HG03558 (cell line): Measurements from ENCODE around the gene PCSK7.

Source experiments
- ATAC-seq: cut with Tn5 transposase; IDR thresholded peaks from one replicate; pipeline ENCODE4 v1.9.1; 2021; ENCODE audit warnings: moderate number of reproducible peaks; ENCODE audit not compliant: unreplicated experiment; ENCODE audit errors: extremely low read depth

Gene PCSK7

DNA sequence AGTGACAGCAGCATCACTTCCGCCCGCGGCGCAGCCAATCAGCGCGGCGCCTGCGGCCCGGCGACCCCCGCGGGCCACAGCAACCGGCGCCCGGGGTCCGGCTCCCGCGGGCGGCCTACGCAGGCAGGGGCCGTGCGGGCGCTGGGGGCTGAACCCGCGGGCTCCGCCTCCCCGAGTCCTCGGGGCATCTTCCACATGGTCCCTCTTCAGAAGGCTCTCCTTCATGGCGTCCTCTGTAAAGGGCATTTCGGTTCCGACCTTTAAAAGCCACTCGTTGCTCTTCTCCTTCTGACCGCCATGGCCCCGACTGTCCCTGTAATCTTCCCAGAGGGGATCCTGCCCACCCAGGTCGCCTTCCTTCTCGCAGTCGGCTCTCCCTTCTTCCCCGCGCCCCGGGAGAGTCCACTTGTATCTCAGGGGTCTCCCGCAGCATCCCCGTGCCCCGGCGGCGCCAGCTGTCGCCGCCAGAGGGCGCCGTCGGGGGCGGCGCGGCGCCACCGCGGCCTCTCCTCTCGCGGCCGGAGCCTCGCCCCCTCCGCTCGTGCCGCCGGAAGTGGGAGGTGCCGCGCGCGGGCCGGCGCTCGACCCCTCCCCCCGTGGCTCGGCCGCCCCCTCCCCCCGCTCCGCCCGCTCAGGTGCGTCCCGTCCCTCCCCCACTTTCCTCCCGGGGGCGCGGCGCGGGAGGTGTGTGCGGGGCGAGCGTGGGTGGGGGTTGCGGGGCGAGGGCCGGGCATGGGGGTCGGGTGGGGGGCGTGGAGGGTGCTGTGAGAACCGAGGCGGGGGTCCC lies 412 bp upstream of the PCSK7 start, which contains the start of gene RNF214:
Gene RNF214 (plus strand): TSS at position 580 of the 787 bp plus-strand sequence. CDS start 1,602 bp downstream, outside the sequence.
- ATAC-seq, result no peak

DNA sequence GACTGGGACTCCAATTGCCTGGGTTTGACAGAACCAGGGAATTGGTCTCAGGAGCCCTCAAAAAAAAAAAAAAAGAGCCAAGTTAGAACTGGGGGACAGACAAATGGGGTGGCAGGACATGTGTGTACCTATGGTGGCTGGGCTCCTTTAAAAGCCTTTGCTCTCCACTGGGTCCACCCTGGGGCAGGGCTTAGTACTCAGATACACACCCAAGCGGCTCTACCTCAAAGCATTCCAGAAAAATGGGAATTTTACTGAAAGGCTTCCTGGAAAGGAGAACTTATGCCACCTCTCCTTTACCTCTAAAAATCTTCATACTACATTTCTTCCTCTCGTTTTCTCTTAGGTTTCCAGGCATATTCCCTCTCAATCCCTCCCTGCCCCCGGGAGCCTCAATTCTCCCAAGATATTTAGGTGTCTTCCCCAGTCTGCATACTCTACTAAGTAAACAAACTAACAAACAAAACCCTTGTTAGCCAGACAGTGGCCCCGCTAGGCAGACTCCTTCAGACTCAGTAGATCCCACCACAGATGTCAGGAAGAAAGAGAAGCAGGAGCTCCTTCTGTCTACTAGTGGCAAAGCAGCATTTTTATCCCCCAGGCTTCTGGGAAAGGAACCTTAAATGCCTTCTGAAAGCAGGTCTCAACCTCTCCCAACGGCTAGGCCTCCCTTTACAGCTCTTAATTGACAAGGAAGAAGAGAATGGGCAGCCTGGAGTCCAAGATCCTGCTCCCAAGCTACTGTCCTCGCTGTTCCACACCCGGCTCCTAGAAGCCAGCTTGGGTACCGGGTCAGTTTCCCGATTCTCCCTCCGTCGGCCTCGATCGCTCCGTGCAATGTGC lies 653 bp downstream of the PCSK7 start:
- ATAC-seq, result no peak

DNA sequence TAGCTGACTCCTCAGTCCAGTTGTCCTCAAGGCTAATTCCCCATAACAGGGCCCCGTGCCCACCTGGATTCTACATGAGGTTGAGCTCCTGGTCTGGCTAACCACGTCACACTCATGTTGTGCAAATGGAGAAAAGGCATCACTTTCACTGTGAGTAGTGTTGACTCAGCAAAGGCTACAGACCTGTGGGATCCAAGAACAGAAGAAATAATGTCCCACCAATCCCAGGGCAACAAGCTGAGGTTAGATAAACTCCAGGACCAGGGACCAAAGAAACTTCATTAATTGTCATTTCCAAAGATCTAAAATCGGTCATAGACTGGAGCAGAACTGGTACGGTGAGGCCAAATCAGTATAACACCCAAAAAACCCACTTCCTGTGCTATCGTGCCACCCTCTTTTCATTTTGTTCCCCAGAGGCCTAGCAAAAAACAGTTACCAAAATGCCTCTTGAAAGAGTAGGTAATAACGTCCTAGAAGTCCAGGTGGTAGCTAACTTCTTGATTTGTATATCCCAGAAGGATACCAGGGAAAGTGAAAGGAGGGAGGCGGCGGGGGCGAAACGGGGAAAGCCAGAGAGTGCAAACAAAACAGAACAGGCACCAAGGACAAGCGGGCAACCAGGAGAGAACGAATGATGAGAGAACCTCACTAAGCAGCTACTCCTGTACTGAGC lies 1.4 kb downstream of the PCSK7 start:
- no peak for ATAC-seq

DNA sequence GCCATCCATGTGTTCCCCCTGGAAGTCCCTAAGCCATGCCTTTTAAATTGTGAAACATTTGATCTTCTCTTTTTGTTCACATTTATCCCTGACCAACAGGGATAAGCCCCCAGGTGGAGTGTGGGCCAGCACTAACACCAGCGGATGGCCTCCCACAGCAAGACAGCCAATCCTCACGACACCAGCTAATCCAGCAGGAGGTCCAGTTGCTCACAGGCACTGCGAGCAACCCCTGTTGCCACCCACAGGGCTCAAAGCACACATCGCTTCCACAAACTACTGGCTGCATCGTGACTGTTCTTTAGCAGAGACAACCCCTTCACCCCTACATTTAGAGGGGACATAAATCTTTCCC lies 2.0 kb downstream of the PCSK7 start:
- ATAC-seq, result no peak

DNA sequence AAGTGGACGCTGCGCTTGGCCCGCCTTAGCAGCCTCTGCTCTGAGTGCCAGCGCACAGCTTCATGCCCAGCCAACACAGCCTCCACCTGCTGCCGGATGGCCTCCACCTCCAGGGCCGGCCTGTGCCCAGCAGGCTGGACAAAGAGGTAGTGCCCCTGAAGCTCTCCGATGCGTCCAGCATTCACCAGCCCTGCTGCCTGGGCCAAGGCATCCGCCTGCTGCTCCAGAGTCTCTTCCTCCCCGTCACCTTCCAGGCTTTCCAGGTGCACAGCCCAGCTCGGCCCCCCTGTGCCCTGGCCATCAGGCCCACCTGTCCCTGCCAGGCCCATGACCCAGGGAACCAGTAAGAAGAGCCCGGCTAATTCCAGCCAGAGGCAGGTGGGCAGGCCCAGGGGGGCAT lies 2.5 kb downstream of the PCSK7 start:
- ATAC-seq, result no peak

DNA sequence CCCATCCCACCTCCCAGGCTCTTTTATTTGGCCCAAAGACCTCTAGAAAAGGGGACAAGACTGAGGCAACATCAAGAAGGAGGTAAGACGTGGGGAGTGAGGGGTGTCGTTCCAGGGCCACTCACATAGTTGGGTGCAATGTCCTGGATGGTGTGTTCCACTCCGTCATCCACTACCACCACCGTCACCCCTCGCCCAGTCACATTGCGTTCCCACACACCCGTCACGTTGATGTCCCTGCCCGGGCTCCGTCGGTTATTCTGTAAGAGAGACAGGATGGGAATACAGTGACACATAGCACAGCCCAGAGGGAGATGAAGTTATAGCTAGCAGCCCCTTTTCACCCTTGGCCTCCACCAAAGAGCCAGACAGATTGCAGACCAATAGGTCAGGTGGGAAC lies 3.8 kb downstream of the PCSK7 start:
- ATAC-seq, result no peak

DNA sequence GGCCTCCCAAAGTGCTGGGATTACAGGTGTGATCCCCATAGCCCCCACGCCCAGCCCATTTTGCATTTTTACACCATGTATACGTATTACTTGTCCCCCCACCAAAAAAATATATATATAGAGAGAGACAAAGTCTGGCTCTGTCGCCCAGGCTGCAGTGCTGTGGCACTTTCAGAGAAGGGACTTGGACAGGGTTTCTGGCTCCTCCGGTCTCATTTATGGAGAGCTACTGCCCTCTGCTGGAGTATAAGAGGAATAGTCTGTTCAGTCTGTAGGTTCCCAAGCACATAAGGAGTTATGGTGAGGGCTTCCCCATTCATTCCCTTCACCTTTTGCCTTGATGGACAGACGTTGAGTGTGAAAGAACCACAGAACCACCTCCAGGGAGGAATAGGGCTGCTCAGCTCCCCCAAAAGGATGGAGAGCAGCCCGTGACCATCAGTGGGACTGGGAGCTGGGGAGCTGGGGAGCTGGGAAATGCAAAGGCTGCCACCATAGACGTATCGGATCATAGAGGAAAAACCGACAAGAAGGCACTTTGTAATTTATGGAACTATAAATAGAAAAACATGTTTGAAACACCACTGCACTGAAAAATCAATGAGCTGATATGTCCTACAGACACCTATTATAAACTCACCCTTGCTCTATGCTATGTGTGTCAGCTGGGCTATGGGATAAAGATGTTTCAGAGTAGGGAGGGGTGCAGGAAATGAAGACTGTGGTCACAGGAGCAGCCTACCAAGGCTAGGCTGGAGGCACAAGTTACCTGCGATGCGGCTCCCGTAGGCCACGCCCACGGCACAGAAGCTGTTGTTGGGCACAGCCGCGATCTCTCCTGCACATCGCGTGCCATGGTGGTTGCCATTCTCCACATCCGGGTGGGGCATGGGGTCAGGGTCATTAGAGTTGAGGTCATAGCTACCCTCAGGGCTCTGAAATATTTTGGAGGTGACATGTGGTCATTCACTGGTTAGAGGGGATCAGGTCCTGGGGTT lies 5.2 kb downstream of the PCSK7 start:
- ATAC-seq, result no peak

DNA sequence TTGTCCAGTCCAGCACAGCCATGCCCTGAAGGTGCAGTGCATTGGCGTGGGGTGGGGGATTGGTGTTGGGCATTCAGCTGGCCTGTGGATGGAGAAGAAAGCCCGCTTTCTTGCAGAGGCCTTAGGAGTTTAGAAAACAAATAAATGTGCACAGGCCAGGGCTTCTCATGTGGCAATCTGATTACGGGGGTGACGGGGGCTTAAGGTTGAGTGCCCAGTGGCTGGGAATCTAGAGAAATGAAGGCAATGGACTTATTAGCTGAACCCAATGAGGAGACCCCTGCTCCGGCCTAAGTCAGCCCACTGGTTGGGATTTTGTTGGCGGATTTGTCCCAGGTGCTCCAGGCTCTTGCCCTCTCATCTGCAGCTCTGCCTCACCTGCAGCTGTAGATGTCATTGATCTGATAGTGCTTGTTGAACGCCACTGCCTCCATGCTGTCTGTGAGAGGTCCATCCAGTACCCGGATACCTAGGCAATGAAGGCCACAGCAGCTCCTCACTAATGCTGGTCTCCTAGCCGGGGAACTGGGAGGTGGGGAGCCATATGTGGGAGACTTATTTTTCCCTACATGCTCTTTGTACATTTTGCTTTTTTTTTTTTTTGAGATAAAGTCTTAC lies 6.2 kb downstream of the PCSK7 start:
- no peak for ATAC-seq

DNA sequence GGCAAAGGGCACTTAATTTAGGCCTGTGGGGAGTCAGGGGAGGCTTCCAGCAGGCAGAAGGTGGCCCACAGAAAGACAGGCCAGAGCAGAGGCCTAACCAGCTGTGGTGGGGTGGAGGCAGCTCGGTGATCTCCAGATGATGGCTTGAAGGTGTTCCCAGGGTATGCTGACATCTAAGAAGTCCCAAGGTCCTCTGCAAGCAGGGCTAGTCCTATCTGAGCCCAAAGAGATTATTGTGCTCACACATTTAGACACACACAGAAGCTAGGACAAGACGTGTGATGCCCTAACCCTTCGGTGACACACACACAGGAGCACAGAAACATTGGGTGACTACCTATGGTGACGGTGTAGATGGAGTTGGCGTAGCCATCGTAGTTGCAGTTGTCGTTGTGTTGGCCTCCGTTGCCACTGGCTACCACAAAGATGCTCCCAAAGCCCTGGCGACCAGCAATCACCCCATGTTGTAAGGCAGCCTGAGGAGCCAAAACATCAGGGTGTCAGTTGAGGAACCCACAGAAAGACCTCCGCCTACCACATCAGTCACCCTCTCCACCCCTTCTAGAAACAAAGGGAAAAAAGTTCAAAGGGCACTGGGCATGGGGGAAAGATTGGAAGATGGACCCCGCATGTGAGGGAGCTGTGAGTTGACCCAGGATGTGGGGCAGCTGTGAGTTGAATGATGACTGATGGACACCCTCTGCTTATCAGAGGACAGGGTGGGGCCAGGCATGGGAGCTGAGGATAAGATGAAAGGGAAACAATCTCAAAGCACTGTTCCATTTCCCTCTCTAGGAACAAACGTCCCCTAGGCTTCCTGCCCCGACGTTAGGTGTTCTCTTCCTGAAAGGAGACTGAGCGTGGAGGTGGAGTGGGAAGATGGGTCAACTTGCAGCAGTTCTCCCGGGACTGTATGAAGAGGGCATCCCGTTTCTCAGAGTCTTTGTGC lies 7.9 kb downstream of the PCSK7 start:
- ATAC-seq, result no peak

DNA sequence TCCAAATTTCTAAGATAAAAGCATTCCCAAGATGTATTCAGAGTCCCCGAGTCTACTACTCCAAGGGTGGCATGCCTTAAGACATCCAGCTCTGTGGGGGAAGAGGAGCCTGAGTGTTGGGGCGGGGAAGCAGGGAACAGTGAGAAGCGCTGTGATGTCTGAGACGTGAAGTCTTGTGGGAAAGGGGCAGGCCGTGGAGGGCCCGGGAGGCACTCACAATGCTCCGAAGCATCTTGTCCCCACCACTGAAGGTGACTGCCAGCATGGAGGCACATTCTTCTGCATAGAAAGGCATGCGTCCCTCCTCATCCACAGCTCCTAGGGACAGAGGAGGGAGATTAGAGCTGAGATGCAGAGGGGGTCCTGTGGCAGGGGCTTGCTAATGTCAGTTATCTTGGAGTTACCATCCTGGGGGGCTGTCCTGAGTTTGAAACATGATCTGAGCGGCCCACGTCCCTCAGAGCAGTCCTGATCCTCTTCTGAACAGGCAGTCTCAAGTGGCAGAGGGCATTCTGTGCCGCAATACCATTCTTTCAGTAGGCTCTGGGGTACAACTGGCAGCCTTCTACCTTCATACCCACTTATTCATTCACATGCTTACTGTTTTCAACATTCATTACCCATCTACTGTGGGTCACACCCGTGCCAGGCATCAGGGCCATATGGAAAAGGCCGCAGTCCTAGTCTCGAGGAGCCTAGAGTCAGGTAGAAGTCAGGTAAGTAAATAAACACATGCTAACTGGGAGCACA lies 8.7 kb downstream of the PCSK7 start:
- no peak for ATAC-seq

DNA sequence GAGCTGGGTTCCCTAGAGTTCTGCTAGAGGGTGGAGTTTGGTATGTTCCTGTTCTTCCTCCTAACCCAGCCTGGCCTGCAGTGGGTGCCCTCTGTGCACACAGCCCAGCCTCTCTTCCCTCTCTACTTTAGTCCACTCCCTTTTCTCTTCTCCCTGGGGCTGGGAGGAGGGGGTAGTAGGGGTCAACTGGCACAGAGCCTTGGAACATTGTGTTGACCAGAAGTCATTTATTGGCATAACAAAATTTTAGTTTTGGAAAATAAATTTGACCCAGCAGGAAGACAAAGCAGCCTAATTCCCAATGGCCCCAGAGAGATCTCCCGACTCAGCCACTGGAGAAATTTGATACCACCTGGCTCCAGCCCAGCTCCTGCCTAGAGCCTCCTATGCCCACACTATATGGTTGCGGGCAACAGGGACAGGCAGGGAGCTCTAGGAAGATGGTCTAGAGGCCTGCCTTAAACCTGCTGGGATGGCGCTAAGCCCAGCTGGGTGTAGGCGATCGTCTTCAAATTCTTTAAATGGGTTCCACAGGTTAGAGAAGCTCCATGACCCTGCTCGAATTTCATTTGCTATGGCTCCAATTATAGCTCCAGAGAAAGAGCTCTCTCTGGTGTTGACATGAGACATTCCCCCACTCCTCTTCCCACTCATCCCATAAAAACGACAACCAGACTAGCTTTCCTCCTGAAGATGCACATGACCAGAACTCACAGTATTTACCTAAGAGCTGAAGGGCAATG lies 9.9 kb downstream of the PCSK7 start:
- no peak for ATAC-seq

DNA sequence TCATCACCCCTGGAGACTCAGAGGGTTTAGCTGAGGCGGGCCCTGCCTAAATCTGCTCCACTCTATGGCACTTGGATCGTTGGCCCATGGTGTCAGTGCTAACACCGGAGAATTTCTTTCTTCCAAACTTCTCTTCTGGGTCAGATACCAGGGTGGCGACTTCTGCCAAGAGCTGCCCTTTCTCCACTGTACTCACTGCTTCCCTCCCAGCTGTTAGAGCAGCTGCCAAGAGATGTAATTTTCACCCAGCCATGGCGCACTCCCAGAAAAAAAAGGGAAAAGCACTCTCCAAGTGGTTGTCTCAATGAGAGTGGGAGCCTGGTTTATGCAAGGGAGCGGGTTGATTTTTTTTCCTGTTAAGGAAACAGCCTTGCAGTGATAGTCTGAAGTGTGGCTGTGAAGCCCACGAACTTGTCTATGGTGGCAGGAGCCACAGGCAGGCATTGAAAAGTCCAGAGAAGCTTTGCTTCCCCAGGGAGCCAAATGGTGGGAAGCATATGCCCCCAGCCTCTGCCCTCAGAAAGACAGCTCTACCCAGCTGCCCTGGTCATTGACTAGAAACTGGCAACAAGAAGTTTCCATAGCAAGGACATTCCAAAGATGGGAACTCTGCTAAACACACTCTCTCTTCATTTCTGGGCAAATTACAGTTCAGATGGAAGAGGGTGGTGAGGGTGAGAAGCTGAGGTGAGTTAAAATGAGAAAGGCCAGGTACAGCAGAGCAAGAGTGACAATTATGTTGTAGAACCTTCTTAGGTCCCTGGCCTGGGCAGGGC lies 10.7 kb downstream of the PCSK7 start:
- ATAC-seq, result no peak

DNA sequence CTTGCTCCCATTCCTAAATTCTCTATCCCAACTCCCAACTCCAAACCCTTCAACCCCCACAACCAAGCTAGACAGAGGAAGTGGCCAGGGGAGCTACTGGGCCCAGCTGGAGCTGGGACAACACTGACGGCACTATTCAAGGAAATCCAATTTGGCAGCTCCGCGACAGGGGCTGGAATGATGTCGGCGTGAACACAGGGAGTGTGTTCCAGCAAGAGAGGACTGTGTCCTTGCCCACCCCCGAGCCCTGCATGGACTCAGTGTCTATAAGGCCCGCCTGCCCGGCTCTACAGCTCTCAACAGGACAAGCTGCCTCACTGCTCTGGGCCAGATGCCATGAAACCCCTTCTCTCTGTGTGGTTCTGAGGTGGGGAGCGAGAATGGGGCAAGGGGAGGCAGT lies 11.3 kb downstream of the PCSK7 start:
- ATAC-seq, result no peak

DNA sequence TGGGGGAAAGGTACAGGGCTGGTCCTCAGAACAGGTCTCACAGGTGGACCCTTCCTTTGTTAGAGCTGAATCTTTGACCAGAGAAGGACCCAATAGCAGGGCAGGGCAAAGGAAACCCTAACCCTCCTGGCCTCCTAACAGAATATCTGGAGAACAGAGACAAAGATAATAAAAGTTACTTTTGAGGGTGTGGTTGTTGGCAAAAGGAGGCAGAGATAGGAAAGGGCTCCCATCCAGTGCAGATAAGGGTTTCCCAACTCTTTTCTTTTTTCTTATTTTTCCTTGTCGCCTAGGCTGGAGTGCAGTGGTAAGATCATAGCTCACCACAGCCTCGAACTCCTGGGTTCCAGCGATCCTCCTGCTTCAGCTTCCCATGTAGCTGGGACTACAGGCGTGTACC lies 11.9 kb downstream of the PCSK7 start:
- ATAC-seq, result no peak

DNA sequence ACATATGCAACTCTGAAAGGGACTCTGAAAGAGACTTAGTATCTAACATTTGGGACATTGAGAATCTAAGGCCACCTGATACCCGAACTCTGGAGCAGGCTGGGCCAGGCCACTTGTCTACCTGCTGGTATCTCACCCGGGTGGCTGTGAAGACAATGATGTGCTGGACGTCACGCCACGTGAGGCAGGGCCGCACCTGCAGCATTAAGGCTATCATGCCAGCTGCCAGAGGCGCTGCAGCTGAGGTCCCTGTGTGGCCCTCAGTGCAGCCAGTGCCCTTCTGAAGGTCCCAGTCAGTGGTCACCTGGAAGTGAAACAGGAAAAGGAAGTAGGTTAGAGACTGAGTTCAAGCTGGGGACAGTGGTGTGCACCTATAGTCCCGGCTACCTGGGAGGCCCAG lies 12.4 kb downstream of the PCSK7 start:
- no peak for ATAC-seq

DNA sequence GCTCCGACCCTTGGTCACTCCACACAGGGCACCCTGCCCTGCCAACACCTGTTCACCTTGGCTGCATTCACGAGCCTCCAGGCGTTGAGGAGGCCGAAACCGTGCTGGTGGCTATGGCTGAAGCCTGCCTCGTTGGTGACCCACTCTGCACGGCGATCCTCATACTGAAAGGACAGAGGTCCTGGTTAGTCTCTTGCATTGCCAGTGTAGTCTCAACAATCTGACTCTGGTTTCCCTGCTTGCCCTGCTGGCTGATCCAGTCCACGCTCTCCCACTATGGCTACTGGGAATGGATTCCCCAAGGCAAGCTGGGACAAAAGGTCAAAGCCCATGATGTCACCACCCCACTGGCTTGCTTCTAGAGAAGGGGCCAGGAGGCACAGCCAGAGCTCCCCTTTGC lies 12.9 kb downstream of the PCSK7 start:
- no peak for ATAC-seq
